ENCODE results near the gene NEK11. TPM values are rescaled to one million over a fixed set of nuclear protein-coding genes. Genes with fewer than 3 reads are reported as not detected.
"Not testable (repeated sequence)": the region's sequence is repeated elsewhere in the genome, so short reads cannot be mapped to it uniquely, and the experiment has no call there.

The NEK11 gene
- total and polyA plus RNA-seq, 4 donors = 4.0 to 36.3 (median 9.8) TPM

DNA sequence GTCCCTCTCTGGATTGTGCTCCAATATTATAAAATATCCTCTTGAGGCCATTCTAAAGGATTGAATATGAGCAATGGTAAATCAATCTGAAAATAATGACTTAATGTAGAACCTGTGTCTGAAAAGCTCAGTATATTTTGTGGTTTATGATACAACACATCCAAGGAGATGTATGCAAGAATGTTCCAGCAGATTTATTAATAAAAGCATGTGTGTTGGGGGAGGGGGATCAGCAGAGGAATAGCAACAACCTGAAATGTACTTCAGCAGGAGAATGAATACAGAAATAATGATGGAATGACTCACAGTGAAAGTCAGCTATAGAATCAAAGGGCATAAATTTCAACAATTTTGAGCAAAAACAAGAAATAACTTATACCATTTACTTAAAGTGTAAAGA is 298.2 kb downstream of the NEK11 start:
- H3K9me3 ChIP-seq (ENCODE audit: control insufficient read depth in 4 of 4, insufficient read depth in 3 of 4, low read length in 3 of 4) = no peaks in the 10 kb centered on the region
- H3K27me3 ChIP-seq (ENCODE audit: control insufficient read depth in 3 of 3, insufficient read depth in 3 of 3, low read length in 2 of 3) = no peaks in the 10 kb centered on the region
- H3K27ac ChIP-seq (ENCODE audit: low read depth in 1 of 2, low read length in 1 of 2) = no peak overlapping the region
- H3K9ac ChIP-seq (ENCODE audit: insufficient read depth in 1 of 2, low read length in 2 of 2) = no peak overlapping the region
- no peak overlapping the region for H3K4me3 ChIP-seq
- no peak for ATAC-seq (ENCODE audit: insufficient read depth, low FRiP score)
- TF ChIP-seq, protein P1, sequence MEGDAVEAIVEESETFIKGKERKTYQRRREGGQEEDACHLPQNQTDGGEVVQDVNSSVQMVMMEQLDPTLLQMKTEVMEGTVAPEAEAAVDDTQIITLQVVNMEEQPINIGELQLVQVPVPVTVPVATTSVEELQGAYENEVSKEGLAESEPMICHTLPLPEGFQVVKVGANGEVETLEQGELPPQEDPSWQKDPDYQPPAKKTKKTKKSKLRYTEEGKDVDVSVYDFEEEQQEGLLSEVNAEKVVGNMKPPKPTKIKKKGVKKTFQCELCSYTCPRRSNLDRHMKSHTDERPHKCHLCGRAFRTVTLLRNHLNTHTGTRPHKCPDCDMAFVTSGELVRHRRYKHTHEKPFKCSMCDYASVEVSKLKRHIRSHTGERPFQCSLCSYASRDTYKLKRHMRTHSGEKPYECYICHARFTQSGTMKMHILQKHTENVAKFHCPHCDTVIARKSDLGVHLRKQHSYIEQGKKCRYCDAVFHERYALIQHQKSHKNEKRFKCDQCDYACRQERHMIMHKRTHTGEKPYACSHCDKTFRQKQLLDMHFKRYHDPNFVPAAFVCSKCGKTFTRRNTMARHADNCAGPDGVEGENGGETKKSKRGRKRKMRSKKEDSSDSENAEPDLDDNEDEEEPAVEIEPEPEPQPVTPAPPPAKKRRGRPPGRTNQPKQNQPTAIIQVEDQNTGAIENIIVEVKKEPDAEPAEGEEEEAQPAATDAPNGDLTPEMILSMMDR (IDR thresholded peaks at IDR 0.05; ENCODE audit: control extremely low read depth, extremely low read depth) = no peak
- DNase-seq = no peak
- H3K4me1 ChIP-seq (ENCODE audit: control insufficient read depth in 5 of 5, insufficient read depth in 5 of 5, low read length in 5 of 5) = no peaks in the 10 kb centered on the region
- H3K36me3 ChIP-seq (ENCODE audit: control insufficient read depth in 4 of 4, insufficient read depth in 4 of 4, low read length in 4 of 4) = peaks cover 0 to 4% (median 0%) of the 10 kb centered on the region in 4 donors

DNA sequence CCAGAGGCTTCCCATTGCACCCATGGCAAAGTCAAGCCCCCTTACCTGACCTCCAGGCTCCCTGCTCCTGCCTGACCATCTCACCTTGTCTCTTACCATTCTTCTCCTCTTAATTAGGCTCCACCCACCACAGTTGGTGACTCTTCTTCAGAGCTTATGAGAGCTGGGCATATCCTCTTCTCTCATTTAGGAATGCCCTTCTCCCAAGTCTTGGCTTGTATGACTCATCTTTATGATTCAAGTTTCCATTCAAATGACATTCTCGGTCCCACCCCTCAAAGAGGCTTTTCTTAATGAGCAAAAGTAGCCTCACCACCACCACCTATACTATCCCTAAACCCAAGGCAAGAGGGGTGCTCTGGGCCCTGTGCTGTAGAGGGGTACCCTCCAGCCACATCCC is 299.6 kb downstream of the NEK11 start:
- no peak overlapping the region for H3K4me3 ChIP-seq
- no peak overlapping the region for H3K9ac ChIP-seq (ENCODE audit: insufficient read depth in 1 of 2, low read length in 2 of 2)
- H3K27me3 ChIP-seq (ENCODE audit: control insufficient read depth in 3 of 3, insufficient read depth in 3 of 3, low read length in 2 of 3) = no peaks in the 10 kb centered on the region
- no peak for DNase-seq
- TF ChIP-seq, protein P1 (IDR thresholded peaks at IDR 0.05; ENCODE audit: control extremely low read depth, extremely low read depth) = no peak
- H3K36me3 ChIP-seq (ENCODE audit: control insufficient read depth in 4 of 4, insufficient read depth in 4 of 4, low read length in 4 of 4) = peaks cover 0 to 4% (median 0%) of the 10 kb centered on the region in 4 donors
- 87 to 94% methylated on average over 1 of the region's 1 CpG for WGBS, 2 donors
- no peaks in the 10 kb centered on the region for H3K9me3 ChIP-seq (ENCODE audit: control insufficient read depth in 4 of 4, insufficient read depth in 3 of 4, low read length in 3 of 4)
- no peaks in the 10 kb centered on the region for H3K4me1 ChIP-seq (ENCODE audit: control insufficient read depth in 5 of 5, insufficient read depth in 5 of 5, low read length in 5 of 5)
- ATAC-seq (ENCODE audit: insufficient read depth, low FRiP score) = no peak
- H3K27ac ChIP-seq (ENCODE audit: low read depth in 1 of 2, low read length in 1 of 2) = no peak overlapping the region

DNA sequence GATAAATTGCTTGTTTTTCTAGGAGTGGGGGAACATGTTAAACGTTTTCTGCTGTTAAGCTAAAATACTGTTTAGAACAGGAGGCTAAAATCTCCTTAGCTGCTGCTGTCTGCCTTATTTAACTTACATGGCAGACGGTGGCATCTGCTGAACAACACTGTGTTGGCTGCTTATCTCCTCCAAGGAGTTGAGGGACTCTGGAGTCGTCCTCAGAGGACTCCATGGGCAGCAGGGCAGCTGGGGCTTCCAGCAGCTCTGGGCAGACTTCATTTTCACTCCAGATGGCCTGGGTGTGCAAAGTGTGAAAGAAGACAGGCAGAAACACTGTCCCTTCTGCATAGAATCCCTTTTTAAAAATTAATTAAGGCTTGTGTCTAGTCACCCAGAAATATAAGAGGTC is 302.0 kb downstream of the NEK11 start:
- no peaks in the 10 kb centered on the region for H3K9me3 ChIP-seq (ENCODE audit: control insufficient read depth in 4 of 4, insufficient read depth in 3 of 4, low read length in 3 of 4)
- no peaks in the 10 kb centered on the region for H3K4me1 ChIP-seq (ENCODE audit: control insufficient read depth in 5 of 5, insufficient read depth in 5 of 5, low read length in 5 of 5)
- DNase-seq (no peak), ATAC-seq (ENCODE audit: insufficient read depth, low FRiP score) (no peak)
- H3K36me3 ChIP-seq (ENCODE audit: control insufficient read depth in 4 of 4, insufficient read depth in 4 of 4, low read length in 4 of 4) = peaks cover 0 to 4% (median 0%) of the 10 kb centered on the region in 4 donors
- H3K27me3 ChIP-seq (ENCODE audit: control insufficient read depth in 3 of 3, insufficient read depth in 3 of 3, low read length in 2 of 3) = no peaks in the 10 kb centered on the region
- WGBS, 2 donors = 57 to 69% methylated on average over 3 of the region's 3 CpGs
- no peak overlapping the region for H3K27ac ChIP-seq (ENCODE audit: low read depth in 1 of 2, low read length in 1 of 2)
- H3K9ac ChIP-seq (ENCODE audit: insufficient read depth in 1 of 2, low read length in 2 of 2) = no peak overlapping the region
- TF ChIP-seq, protein P1 (IDR thresholded peaks at IDR 0.05; ENCODE audit: control extremely low read depth, extremely low read depth) = no peak
- H3K4me3 ChIP-seq = no peak overlapping the region

DNA sequence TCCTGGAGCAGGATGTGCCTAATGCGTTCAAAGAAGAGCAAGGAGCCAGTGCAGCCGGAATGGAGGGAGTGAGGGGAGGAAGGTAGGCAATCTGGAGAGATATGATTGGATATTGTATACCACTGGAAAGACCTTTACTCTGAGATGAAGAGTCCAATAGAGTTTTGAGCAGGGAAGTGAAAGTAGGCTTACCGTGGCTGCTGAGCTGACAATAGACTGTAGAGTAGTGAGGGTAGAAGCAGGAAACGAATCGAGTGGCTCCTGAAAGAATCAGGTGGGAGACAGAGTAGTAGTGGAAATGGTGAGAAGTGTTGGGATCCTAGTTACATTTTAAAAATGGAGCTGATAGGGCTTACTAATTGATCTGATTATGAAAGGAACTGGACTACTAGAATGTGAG is 303.1 kb downstream of the NEK11 start:
- TF ChIP-seq, protein P1 (IDR thresholded peaks at IDR 0.05; ENCODE audit: control extremely low read depth, extremely low read depth) = no peak
- no peaks in the 10 kb centered on the region for H3K9me3 ChIP-seq (ENCODE audit: control insufficient read depth in 4 of 4, insufficient read depth in 3 of 4, low read length in 3 of 4)
- 83 to 87% methylated on average over 5 of the region's 5 CpGs for WGBS, 2 donors
- no peaks in the 10 kb centered on the region for H3K27me3 ChIP-seq (ENCODE audit: control insufficient read depth in 3 of 3, insufficient read depth in 3 of 3, low read length in 2 of 3)
- H3K4me1 ChIP-seq (ENCODE audit: control insufficient read depth in 5 of 5, insufficient read depth in 5 of 5, low read length in 5 of 5) = no peaks in the 10 kb centered on the region
- ATAC-seq (ENCODE audit: insufficient read depth, low FRiP score) = no peak
- DNase-seq = no peak
- H3K4me3 ChIP-seq = no peak overlapping the region
- peaks cover 0 to 4% (median 0%) of the 10 kb centered on the region in 4 donors for H3K36me3 ChIP-seq (ENCODE audit: control insufficient read depth in 4 of 4, insufficient read depth in 4 of 4, low read length in 4 of 4)
- no peak overlapping the region for H3K27ac ChIP-seq (ENCODE audit: low read depth in 1 of 2, low read length in 1 of 2)
- no peak overlapping the region for H3K9ac ChIP-seq (ENCODE audit: insufficient read depth in 1 of 2, low read length in 2 of 2)

DNA sequence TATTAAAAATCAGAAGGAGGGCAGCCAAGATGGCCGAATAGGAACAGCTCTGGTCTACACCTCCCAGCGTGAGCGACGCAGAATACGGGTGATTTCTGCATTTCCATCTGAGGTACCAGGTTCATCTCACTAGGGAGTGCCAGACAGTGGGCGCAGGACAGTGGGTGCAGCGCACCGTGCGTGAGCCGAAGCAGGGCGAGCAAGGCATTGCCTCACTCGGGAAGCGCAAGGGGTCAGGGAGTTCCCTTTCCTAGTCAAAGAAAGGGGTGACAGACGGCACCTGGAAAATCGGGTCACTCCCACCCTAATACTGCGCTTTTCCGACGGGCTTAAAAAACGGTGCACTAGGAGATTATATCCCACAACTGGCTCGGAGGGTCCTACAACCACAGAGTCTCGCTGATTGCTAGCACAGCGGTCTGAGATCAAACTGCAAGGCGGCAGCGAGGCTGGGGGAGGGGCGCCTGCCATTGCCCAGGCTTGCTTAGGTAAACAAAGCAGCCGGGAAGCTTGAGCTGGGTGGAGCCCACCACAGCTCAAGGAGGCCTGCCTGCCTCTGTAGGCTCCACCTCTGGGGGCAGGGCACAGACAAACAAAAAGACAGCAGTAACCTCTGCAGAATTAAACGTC is 304.9 kb downstream of the NEK11 start:
- 89% methylated on average over 24 to 27 of the region's 27 CpGs for WGBS, 2 donors
- H3K9me3 ChIP-seq (ENCODE audit: control insufficient read depth in 4 of 4, insufficient read depth in 3 of 4, low read length in 3 of 4); H3K27ac ChIP-seq (ENCODE audit: low read depth in 1 of 2, low read length in 1 of 2); H3K4me1 ChIP-seq (ENCODE audit: control insufficient read depth in 5 of 5, insufficient read depth in 5 of 5, low read length in 5 of 5); H3K27me3 ChIP-seq (ENCODE audit: control insufficient read depth in 3 of 3, insufficient read depth in 3 of 3, low read length in 2 of 3); H3K4me3 ChIP-seq; DNase-seq; ATAC-seq (ENCODE audit: insufficient read depth, low FRiP score); H3K36me3 ChIP-seq (ENCODE audit: control insufficient read depth in 4 of 4, insufficient read depth in 4 of 4, low read length in 4 of 4); H3K9ac ChIP-seq (ENCODE audit: insufficient read depth in 1 of 2, low read length in 2 of 2): not testable (repeated sequence)

All from lung (tissue), 12 donors.